SU-DHL-6 (cell line): ENCODE data around the gene VENTX.

Source experiments
- H2AFZ ChIP-seq: fragments of 200-600 bp; sonication (generic); 2 replicates; pipeline ENCODE4 v1.6.1; 2014; ENCODE audit warnings: low read depth, mild to moderate bottlenecking, moderate library complexity, mixed read lengths, antibody characterized with exemption, low read length; ENCODE audit not compliant: severe bottlenecking
- H3F3A ChIP-seq: fragments of 200-600 bp; shearing (Covaris generic); 2 replicates; pipeline ENCODE4 v1.6.0; 2016; ENCODE audit warnings: antibody characterized with exemption, mild to moderate bottlenecking; ENCODE audit not compliant: insufficient read depth
- H3K27ac ChIP-seq: fragments of 200-600 bp; sonication (generic); 2 replicates; pipeline ENCODE4 v1.5.1; 2016; ENCODE audit warnings: low read depth, mild to moderate bottlenecking, low read length, moderate library complexity, mixed read lengths
- H3K27me3 ChIP-seq: fragments of 200-600 bp; sonication (generic), shearing (Covaris generic); 2 replicates; pipeline ENCODE4 v1.6.0; 2014; ENCODE audit warnings: mild to moderate bottlenecking, low read length
- H3K36me3 ChIP-seq: fragments of 200-600 bp; sonication (generic); 2 replicates; pipeline ENCODE4 v1.6.1; 2014; ENCODE audit warnings: mild to moderate bottlenecking, low read length, mixed read lengths
- H3K4me2 ChIP-seq: fragments of 300-600, 200-600 bp; shearing (Covaris generic), sonication (generic); 2 replicates; pipeline ENCODE4 v1.6.0; 2014; ENCODE audit warnings: low read length, low read depth, mild to moderate bottlenecking; ENCODE audit not compliant: poor library complexity, severe bottlenecking
- H3K4me3 ChIP-seq: fragments of 200-600 bp; sonication (generic); 2 replicates; pipeline ENCODE4 v1.5.1; 2014; ENCODE audit warnings: antibody characterized with exemption, low read length, mild to moderate bottlenecking, mixed read lengths; ENCODE audit not compliant: insufficient read depth, poor library complexity, severe bottlenecking
- H3K79me2 ChIP-seq: fragments of 200-600 bp; sonication (generic); 2 replicates; pipeline ENCODE4 v1.6.1; 2014; ENCODE audit warnings: mild to moderate bottlenecking, low read length, moderate library complexity; ENCODE audit not compliant: insufficient read depth
- H3K9ac ChIP-seq: fragments of 200-600 bp; sonication (generic); 2 replicates; pipeline ENCODE4 v1.7.0; 2014; ENCODE audit warnings: mild to moderate bottlenecking, low read length
- H3K9me2 ChIP-seq: fragments of 200-600 bp; sonication (generic); replicated peaks from 2 replicates; pipeline ENCODE4 v1.6.1; 2014; ENCODE audit warnings: low read length; ENCODE audit not compliant: insufficient read depth
- H3K9me3 ChIP-seq: fragments of 200-600 bp; sonication (generic); 2 replicates; pipeline ENCODE4 v1.6.1; 2014; ENCODE audit warnings: low read length, mixed read lengths; ENCODE audit not compliant: insufficient read depth
- H4K20me1 ChIP-seq: fragments of 200-600 bp; sonication (generic); 2 replicates; pipeline ENCODE4 v1.6.1; 2014; ENCODE audit warnings: low read depth, mild to moderate bottlenecking, antibody characterized with exemption, low read length, moderate library complexity, mixed read lengths
- EZH2phosphoT487 ChIP-seq: fragments of 200-600 bp; sonication (generic), shearing (Covaris generic); conservative IDR thresholded peaks from 2 replicates; pipeline ENCODE4 v1.6.1; 2018; ENCODE audit warnings: mild to moderate bottlenecking, antibody characterized with exemption, low read length, moderate library complexity, mixed read lengths
- TF ChIP-seq, protein P1 (sequence below): fragments of 200-600 bp; sonication (generic); IDR thresholded peaks from one replicate; pipeline ENCODE4 v1.5.1; 2017; ENCODE audit warnings: antibody characterized with exemption, mild to moderate bottlenecking, low read length, moderate library complexity; ENCODE audit not compliant: insufficient read depth, poor library complexity, severe bottlenecking

Gene VENTX

DNA sequence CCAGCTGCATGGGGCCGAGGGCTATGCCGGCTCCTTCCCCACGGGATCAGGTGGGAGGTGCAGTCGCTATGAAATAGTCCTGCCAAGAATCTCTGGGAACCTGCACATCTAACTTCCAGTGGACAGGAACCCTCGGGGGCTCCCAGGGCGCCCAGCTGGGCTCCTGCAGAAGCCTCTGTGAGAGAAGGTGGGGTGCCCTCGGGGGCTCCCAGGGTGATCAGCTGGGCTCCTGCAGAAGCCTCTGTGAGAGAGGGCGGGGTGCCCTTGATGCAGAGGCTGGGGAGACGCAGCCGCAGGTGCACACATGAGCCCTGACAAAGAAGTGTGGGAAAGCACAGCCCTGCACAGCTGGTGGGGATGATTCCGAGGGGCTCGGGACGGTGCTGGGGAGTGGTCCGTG is 5.9 kb downstream of the VENTX start:
- H3K9ac ChIP-seq, result no peak overlapping the region
- H3K36me3 ChIP-seq, result no peaks in the 10 kb centered on the region

DNA sequence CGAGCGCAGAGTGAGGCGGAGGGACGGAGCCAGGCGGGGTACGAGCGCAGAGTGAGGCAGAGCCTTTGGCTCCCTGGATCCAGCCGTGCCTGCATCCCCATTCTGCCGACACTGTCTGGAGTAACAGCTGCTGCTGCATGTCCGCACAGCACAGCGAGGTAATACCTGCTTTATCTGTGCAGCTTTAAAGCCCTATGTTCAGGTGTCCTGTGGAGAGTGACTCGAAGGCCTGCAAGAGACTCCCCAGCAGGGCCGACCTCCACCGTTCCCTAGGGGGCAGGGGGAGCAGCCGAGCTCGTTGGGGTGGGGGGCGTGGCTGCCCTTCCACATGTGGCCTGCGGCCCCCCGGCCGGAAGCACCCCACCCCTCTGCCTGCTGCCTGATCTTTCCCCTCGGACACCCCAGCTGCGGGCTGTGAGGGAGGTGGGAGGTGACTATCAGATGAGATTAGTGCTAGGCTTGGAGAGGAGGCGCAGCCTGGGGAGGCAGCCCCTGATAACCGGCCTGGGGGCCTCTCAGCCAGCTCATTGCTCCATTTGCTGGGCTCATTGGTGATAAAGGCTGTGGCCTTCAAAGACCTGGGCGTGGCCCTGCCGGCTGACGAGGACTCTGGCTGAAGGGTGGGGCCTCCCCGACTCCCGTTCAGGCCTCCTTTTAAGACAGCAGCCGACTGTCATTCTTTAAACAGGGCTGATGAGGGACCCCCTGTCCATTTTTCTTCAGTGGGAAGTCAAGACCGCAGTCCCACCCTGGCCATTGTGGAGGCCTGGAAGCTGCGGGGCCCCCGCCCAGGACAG is 8.0 kb downstream of the VENTX start:
- H4K20me1 ChIP-seq, result no peaks in the 10 kb centered on the region
- H3K9me2 ChIP-seq, result no peaks in the 10 kb centered on the region
- no peak overlapping the region for H3K4me2 ChIP-seq
- H3K27me3 ChIP-seq, result no peaks in the 10 kb centered on the region
- H3F3A ChIP-seq, result no peaks in the 10 kb centered on the region
- H3K79me2 ChIP-seq, result no peaks in the 10 kb centered on the region
- H2AFZ ChIP-seq, result no peak overlapping the region
- no peaks in the 10 kb centered on the region for H3K9me3 ChIP-seq
- H3K36me3 ChIP-seq, result no peaks in the 10 kb centered on the region
- H3K27ac ChIP-seq, result no peak overlapping the region
- TF ChIP-seq, protein P1, sequence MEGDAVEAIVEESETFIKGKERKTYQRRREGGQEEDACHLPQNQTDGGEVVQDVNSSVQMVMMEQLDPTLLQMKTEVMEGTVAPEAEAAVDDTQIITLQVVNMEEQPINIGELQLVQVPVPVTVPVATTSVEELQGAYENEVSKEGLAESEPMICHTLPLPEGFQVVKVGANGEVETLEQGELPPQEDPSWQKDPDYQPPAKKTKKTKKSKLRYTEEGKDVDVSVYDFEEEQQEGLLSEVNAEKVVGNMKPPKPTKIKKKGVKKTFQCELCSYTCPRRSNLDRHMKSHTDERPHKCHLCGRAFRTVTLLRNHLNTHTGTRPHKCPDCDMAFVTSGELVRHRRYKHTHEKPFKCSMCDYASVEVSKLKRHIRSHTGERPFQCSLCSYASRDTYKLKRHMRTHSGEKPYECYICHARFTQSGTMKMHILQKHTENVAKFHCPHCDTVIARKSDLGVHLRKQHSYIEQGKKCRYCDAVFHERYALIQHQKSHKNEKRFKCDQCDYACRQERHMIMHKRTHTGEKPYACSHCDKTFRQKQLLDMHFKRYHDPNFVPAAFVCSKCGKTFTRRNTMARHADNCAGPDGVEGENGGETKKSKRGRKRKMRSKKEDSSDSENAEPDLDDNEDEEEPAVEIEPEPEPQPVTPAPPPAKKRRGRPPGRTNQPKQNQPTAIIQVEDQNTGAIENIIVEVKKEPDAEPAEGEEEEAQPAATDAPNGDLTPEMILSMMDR, result no peak
- no peak for TF ChIP-seq EZH2phosphoT487
- no peak overlapping the region for H3K4me3 ChIP-seq
- H3K9ac ChIP-seq, result no peak overlapping the region

More for the DNA sequence above, 5.9 kb downstream of the VENTX start:
- H3K27ac ChIP-seq, result no peak overlapping the region
- H3K79me2 ChIP-seq, result no peaks in the 10 kb centered on the region
- no peak for TF ChIP-seq EZH2phosphoT487
- TF ChIP-seq, protein P1, result no peak
- no peaks in the 10 kb centered on the region for H3F3A ChIP-seq
- H3K4me2 ChIP-seq, result no peak overlapping the region
- H3K27me3 ChIP-seq, result no peaks in the 10 kb centered on the region
- H3K9me2 ChIP-seq, result no peaks in the 10 kb centered on the region
- H3K9me3 ChIP-seq, result no peaks in the 10 kb centered on the region
- H2AFZ ChIP-seq, result no peak overlapping the region
- H3K4me3 ChIP-seq, result no peak overlapping the region
- H4K20me1 ChIP-seq, result no peaks in the 10 kb centered on the region

DNA sequence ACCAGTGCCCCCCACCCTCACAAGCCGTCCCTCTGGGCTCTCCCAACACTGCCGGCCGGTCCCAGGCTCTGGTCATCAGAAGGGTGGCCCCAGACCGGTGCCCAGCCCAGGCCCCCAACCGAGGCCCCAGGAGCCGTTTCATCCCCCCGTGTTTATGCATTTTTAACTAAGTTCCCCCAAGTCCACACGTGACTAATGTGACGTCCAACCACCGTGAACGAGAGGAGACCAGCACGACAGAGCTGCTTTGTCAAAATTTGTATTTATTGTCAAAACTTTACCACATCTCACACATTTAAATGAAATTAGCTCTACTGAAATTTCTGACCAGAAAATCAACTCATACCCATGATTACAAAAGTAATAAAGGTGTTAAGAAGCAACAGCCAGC is 8.6 kb downstream of the VENTX start:
- H3K4me3 ChIP-seq, result no peak overlapping the region
- no peaks in the 10 kb centered on the region for H3F3A ChIP-seq
- H3K27ac ChIP-seq, result no peak overlapping the region
- H3K9me2 ChIP-seq, result no peaks in the 10 kb centered on the region
- no peaks in the 10 kb centered on the region for H3K9me3 ChIP-seq
- no peaks in the 10 kb centered on the region for H3K27me3 ChIP-seq
- no peaks in the 10 kb centered on the region for H3K36me3 ChIP-seq
- H3K9ac ChIP-seq, result no peak overlapping the region
- no peak overlapping the region for H2AFZ ChIP-seq
- H3K79me2 ChIP-seq, result no peaks in the 10 kb centered on the region
- no peak overlapping the region for H3K4me2 ChIP-seq
- no peak for TF ChIP-seq EZH2phosphoT487
- TF ChIP-seq, protein P1, result no peak
- no peaks in the 10 kb centered on the region for H4K20me1 ChIP-seq
